Islet of Langerhans (tissue), 1 donor: ENCODE measurements around the gene IL16.
"Not testable (repeated sequence)": the region's sequence is repeated elsewhere in the genome, so short reads cannot be mapped to it uniquely, and the experiment has no call there.

ENCODE experiments used
- FAIRE-seq: peaks from one replicate; lab custom pipeline; 2011; peaks lifted over from hg19 to GRCh38; lab: Jason Lieb, UNC

IL16 gene

DNA sequence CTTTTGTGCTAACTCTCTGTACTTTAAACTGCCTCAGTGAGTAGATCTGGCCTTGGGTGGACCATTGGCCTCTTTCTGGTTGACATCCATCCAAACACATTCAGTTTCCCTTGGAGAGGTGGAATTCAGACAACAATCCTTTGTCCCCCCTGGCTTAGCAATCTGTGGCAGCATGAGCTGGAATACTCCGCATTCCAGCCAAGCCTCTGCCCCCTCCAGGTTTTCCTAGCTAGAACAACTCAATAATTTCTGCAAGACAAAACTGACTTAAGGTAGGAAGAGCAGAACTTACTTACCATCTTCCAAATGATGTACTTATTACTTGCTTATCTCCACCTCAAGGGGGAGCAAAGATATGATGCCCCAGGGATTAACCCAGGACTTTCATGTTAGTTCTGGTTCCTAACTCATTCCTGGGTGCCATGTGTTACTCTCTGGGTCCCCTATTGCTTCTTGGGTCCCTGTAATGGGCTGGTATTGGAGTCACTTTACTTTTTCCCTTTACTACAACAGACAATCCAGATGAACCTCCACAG lies 21.8 kb upstream of the IL16 start:
- no peak for FAIRE-seq

DNA sequence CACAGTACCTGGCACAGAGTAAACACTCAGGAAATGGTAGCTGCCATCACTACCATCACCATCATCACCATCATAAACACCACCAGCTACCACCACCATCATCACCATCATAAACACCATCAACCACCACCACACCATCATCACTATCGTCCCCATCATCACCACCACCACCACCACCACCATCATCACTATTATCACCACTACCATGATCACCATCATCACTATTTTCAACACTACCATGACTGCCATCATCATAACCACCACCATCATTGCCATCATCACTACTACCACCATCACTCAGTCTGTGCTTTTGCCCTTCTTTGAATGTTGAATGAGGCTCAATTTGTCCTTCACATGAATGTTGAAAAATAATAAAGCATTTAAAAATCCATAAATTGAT lies 21.2 kb upstream of the IL16 start:
- FAIRE-seq = no peak

- FAIRE-seq = no peak
Observed at GRCh38 chr15:81176291-81176893, 20.3 kb upstream of the IL16 start.

DNA sequence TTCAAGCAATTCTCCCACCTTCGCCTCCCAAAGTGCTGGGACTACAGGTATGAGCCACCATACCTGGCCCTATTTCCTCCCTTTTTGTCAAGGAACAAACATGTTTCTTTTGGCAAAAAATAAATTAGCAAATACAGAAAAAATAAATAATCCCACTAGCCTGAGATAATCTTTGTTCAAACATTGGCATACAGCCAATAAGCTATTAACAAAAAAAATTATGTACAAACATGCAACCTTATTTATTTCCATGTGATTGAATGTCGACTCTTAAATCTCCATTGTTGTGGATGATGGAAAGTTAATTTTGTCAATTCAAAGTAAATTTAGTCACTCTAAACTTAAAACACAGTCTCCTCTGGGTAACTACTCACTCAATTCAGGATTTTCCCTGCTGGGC lies 18.3 kb upstream of the IL16 start:
- no peak for FAIRE-seq

DNA sequence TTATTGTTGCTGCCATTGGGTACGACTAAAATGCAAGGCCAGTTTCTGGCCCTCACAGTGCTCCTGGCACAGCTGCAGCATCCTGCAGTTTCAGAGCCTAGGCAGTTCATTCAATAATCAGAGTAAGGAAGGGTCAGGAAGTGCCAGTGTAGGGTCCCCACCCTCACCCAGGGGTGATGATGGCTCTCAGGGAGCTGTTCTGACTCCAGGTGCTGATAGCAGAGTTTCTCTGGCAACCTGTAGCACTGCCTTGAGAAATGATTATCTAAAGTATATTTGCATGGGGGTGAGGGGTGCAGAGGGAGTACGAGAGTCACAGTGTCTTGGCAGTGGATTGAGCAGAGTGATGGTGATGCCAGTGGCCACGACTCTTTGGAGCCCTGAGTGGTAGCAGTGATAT lies 15.5 kb upstream of the IL16 start:
- FAIRE-seq = no peak

GRCh38 chr15:81182031-81182755 lies 14.5 kb upstream of the IL16 start:
- FAIRE-seq = no peak

- FAIRE-seq = no peak
Observed at GRCh38 chr15:81182756-81183438, 13.8 kb upstream of the IL16 start.

GRCh38 chr15:81183439-81183775 lies 13.3 kb upstream of the IL16 start:
- no peak for FAIRE-seq

GRCh38 chr15:81184188-81184587 lies 12.5 kb upstream of the IL16 start:
- no peak for FAIRE-seq

GRCh38 chr15:81185631-81186295 lies 10.9 kb upstream of the IL16 start:
- no peak for FAIRE-seq

- FAIRE-seq = no peak
Observed at GRCh38 chr15:81188354-81188753, 8.3 kb upstream of the IL16 start.

DNA sequence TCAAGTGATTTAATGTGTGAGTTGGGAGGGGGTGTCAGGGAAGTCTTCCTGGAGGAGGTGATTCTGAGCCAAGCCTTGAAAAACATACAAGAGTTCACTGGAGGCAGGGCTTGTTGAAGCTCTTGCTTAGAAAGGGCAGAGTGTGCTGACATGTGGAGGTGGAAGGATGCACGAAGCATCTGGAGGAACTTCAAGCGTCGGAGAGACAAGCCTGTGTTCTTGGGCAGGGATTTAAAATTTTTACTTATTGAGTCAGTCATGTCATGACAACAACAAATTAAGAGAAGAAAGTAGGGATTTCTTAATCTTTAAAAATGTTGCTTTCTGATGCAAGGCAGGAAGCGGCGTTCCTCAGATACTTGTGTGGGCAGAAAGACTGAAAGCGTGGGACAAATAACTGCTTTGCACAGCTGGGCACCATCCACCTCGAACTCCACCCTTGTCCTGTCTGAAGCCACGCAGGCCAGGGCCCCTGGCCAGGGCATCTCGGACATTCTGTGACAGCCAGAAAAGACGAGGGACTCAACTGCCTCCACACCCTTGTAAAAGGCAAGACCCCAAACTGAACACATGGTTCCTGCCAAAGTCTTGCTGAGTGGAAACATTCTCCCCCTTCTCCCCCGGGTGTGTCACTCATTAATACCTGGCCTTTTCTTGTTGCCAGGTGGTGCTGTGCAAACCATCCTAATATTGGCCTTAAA lies 6.9 kb upstream of the IL16 start:
- no peak for FAIRE-seq

DNA sequence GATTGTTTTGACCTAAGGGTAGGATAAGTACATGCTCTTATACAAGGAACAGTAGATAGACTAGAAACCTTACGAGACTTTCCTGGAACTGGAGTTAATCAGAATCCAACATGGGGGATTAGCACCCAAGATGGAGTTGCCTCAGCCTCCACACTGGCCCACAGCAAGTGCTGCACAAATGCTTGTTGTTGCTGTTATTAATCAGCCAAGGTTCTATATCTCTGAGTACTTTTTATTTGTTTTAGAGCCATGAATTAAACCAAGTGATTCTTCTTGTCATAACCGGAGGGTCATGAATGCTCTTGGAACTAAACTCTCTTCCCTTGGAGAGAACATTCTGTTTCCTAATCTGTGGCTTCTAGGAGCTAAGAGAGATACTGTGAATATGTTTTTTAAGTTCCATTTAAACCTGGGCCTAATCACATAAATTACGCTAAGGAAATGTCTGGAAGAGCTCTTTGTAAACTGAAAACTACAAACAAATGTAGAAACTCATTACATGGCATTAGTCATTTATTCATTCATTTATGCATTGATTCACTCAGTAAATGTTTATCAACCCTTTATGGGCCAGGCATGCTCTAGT lies 5.7 kb upstream of the IL16 start:
- no peak for FAIRE-seq

DNA sequence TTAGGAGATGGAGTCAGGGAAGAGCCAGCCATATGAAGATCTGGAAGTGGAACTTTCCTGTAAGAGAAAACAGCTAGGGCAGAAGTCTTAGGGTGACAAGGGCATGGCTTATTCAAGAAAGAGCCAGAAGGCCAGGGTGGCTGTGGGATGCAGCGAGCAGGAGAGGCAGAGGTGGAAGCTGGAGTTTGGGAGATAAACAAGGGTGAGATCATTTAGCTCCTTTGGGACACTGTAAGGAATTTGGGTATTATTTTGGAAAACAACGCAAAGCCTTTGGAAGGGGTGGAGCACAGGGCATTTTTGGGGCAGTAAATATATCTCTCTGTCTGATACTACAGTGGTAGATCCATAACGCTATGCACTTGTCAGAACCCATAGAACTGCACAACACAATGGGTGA lies 5.0 kb upstream of the IL16 start:
- no peak for FAIRE-seq

DNA sequence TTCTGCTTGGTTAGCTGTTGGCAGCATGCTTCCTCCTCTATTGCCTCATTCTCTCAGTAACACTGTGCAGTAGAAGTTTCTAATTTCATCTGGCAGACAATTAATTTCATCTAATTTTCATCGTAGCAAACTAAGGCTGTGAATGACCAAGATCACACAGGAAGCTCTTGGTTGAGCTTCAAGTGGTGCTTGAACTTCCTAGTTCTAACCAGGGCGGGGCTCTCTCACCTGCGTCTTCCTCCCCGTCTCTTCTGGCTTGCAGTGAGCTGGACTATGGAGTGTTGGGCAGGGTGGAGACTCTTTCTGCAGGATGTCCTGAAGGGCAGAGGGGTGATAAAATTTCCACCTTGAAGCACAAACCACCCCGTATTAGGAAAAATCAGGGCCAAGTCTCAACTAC lies 2.0 kb upstream of the IL16 start:
- no peak for FAIRE-seq

GRCh38 chr15:81195339-81195864 lies 1.3 kb upstream of the IL16 start:
- no peak for FAIRE-seq

DNA sequence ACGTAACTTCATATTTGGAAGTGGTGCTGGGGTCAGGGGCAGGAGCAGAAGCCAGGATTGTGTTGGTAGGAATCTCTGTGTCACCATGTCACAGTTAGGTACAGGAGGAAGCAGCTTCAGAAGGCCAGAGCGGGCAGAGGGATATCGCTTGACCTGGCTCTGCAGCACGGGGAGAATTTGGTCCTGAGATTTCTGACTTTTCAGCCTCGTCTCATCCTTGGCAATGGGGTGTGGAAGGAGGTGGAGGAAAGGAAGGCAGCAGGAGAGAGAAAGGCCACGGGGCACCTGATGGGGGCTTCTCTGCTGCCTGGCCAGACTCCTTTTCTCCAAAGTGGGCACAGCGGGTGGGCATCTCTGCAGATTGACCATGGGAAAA lies 564 bp downstream of the IL16 start:
- FAIRE-seq = no peak

GRCh38 chr15:81197688-81198281 lies 1.1 kb downstream of the IL16 start:
- FAIRE-seq = no peak

DNA sequence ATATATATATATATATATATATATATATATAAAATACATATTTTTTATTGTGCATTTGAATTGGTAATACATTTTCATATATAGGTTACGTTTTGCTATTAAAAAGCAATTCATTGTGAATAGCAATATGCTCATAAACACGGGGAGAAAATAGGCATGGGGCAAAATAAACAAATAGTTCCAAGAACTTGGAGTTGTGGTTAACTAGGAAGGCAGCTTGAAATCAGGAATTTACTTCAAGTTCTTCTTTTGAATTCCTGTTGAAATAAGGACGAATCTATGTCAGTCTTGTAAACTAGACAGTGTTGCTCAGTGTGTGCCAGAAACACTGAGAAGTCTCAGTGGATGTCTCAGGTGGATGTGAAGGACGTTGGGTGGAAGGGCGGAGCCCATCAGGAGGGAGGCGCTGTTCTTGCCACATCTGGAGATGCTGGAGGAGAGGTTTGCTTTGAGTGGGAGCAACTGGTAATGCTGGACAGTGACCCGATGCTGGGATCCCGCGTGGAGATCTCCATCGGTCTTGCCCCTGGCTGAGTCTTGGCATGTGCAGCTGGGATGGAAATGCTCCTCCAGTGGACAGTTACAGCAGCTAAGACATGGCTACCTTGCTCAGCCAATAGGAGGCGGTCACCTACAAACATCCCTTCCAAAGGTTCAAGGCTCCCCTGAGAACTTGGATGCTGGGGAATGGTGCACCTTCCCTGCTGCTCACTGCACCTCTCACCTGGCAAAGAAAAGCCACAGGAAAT lies 2.5 kb downstream of the IL16 start:
- FAIRE-seq = no peak

DNA sequence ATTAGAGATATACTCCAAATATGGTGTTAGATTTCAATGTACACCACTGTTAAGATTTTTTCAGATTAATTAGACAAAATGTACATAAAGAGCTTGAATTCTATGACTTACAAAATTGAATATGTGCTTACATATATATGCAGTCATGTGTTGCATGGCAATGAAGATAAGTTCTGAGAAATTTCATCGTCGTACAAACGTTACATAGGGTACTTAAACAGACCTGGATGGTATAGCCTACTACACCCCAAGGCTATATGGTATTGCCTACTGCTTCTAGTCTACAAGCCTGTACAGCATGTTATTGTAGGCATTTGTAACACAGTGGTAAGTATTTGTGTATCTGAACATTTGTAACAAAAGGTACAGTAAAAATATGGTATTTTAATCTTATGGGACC lies 9.3 kb downstream of the IL16 start:
- FAIRE-seq = no peak

GRCh38 chr15:81207987-81208386 lies 11.3 kb downstream of the IL16 start:
- not testable (repeated sequence) for FAIRE-seq
